Liver (tissue), 9 donors: ENCODE results near the gene IRS4. TPM values are rescaled to one million over a fixed set of nuclear protein-coding genes. Genes with fewer than 3 reads are reported as not detected.

Experiments used
- DNase-seq: peaks from one replicate; pipeline ENCODE4 v3.0.0-alpha.2; 2017; ENCODE audit warnings: low spot score
- H3K27ac ChIP-seq, 2 donors: one replicate each; pipeline ENCODE4 v1.7.0; 2013; ENCODE audit warnings: inconsistent platforms in 2 of 2, low read length in 2 of 2, control low read depth in 1 of 2, low read depth in 1 of 2, mild to moderate bottlenecking in 1 of 2
- H3K27me3 ChIP-seq, 4 donors: one replicate each; pipeline versions ENCODE4 v1.6.1 to v1.7.0; 2013; ENCODE audit warnings: low read length in 3 of 4, inconsistent platforms in 1 of 4, mild to moderate bottlenecking in 1 of 4, moderate library complexity in 1 of 4; ENCODE audit not compliant: control insufficient read depth in 4 of 4, insufficient read depth in 4 of 4
- H3K36me3 ChIP-seq, 4 donors: one replicate each; pipeline versions ENCODE4 v1.6.1 to v1.7.0; 2013; ENCODE audit warnings: low read length in 3 of 4, mild to moderate bottlenecking in 3 of 4, low read depth in 1 of 4, moderate library complexity in 1 of 4; ENCODE audit not compliant: control insufficient read depth in 4 of 4, insufficient read depth in 3 of 4
- H3K4me1 ChIP-seq, 4 donors: one replicate each; pipeline versions ENCODE4 v1.6.1 to v1.7.0; 2013; ENCODE audit warnings: low read length in 3 of 4, mild to moderate bottlenecking in 3 of 4, moderate library complexity in 1 of 4; ENCODE audit not compliant: control insufficient read depth in 4 of 4, insufficient read depth in 4 of 4
- H3K4me3 ChIP-seq, 3 donors: one replicate each; pipeline versions ENCODE4 v1.6.1 to v1.7.0; 2013; ENCODE audit warnings: low read length in 3 of 3, control low read depth in 1 of 3, low read depth in 1 of 3, mild to moderate bottlenecking in 1 of 3
- H3K9ac ChIP-seq, 2 donors: one replicate each; pipeline ENCODE4 v1.7.0; 2013; ENCODE audit warnings: low read length in 2 of 2, mild to moderate bottlenecking in 2 of 2, moderate library complexity in 2 of 2, control low read depth in 1 of 2, low read depth in 1 of 2
- H3K9me3 ChIP-seq, 4 donors: one replicate each; pipeline versions ENCODE4 v1.6.1 to v1.7.0; 2013; ENCODE audit warnings: low read length in 3 of 4; ENCODE audit not compliant: control insufficient read depth in 4 of 4
- CTCF ChIP-seq: fragments of 150-350 bp; IDR thresholded peaks from 2 replicates; pipeline ENCODE4 v1.5.1; 2017; ENCODE audit warnings: improper control_type of control experiment, low read depth, low read length; ENCODE audit not compliant: missing input control
- FOXA1 ChIP-seq: IDR thresholded peaks from 2 replicates; pipeline ENCODE4 v1.6.1; 2016; ENCODE audit warnings: antibody characterized with exemption
- FOXA2 ChIP-seq: IDR thresholded peaks from 2 replicates; pipeline ENCODE4 v1.6.1; 2016; ENCODE audit warnings: antibody characterized with exemption
- GABPA ChIP-seq, 2 donors: IDR thresholded peaks in 1 of 2; conservative IDR thresholded peaks in 1 of 2; 2 replicates each; pipeline ENCODE4 v1.6.1; 2016; ENCODE audit warnings: antibody characterized with exemption in 2 of 2, mild to moderate bottlenecking in 1 of 2, moderate library complexity in 1 of 2
- HNF4G ChIP-seq: IDR thresholded peaks from 2 replicates; pipeline ENCODE4 v1.6.1; 2016; ENCODE audit warnings: antibody characterized with exemption
- JUND ChIP-seq, 2 donors: IDR thresholded peaks; 2 replicates each; pipeline ENCODE4 v1.6.1; 2016; ENCODE audit warnings: antibody characterized with exemption in 2 of 2
- MAX ChIP-seq: IDR thresholded peaks from 2 replicates; pipeline ENCODE4 v1.6.1; 2016; ENCODE audit warnings: antibody characterized with exemption
- RAD21 ChIP-seq, 2 donors: IDR thresholded peaks; 2 replicates each; pipeline ENCODE4 v1.6.1; 2016; ENCODE audit warnings: antibody characterized with exemption in 2 of 2, mild to moderate bottlenecking in 2 of 2
- REST ChIP-seq: IDR thresholded peaks from 2 replicates; pipeline ENCODE4 v1.6.1; 2016; ENCODE audit warnings: antibody characterized with exemption, mild to moderate bottlenecking
- RXRA ChIP-seq, 2 donors: IDR thresholded peaks; 2 replicates each; pipeline ENCODE4 v1.6.1; 2017 to 2018; ENCODE audit warnings: antibody characterized with exemption in 2 of 2, mild to moderate bottlenecking in 1 of 2
- SP1 ChIP-seq: IDR thresholded peaks from 2 replicates; pipeline ENCODE4 v1.6.1; 2018; ENCODE audit warnings: antibody characterized with exemption, mild to moderate bottlenecking
- TAF1 ChIP-seq: conservative IDR thresholded peaks from 2 replicates; pipeline ENCODE4 v1.6.1; 2016; ENCODE audit warnings: antibody characterized with exemption, mild to moderate bottlenecking
- YY1 ChIP-seq: IDR thresholded peaks from 2 replicates; pipeline ENCODE4 v1.6.1; 2016; ENCODE audit warnings: antibody characterized with exemption, mild to moderate bottlenecking
- WGBS: extraction: QIAGEN DNeasy Blood & Tissue Kit; methylation state at CpG from one replicate; pipeline ENCODE4 v1.1.7; 2013; 5-methylcytosine and 5-hydroxymethylcytosine counted together
- polyA plus RNA-seq, 2 donors: library from polyadenylated mRNA; stranded (reverse) in 1 of 2; unstranded in 1 of 2; fragments of 200-250 nt in 1 of 2; fragments of >200 nt in 1 of 2; fragmentation: Nextera tagmentation in 1 of 2; extraction: Ambion mirVana in 1 of 2; gene quantifications; one replicate each; pipeline versions ENCODE4 v1.2.1 to v1.2.3, GENCODE V29; 2013 to 2015
- total RNA-seq, 2 donors: library from RNA; depleted of rRNA; stranded (reverse); fragments of >200 nt; gene quantifications; one replicate each; pipeline ENCODE4 v1.2.3, GENCODE V29; 2014
- TF ChIP-seq, protein P1 (sequence below): IDR thresholded peaks from 2 replicates; pipeline ENCODE4 v1.6.1; 2016; ENCODE audit warnings: antibody characterized with exemption
- donor health status: healthy.
- donor health status: healthy.
- donor health status: healthy.
- donor health status: healthy.
- donor health status: healthy.

The IRS4 gene
- total RNA-seq (not detected), polyA plus RNA-seq (not detected)

- Histone ChIP-seq H3K9ac (no peak within 1 kb of the TSS), H3K36me3 (no peaks in the 10 kb centered on the region), H3K9me3 (peaks cover 0 to 2% (median 0%) of the 10 kb centered on the region in 4 donors), H3K4me1 (peaks cover 2 to 8% (median 4%) of the 10 kb centered on the region in 4 donors), H3K27me3 (peaks cover 0 to 16% (median 2%) of the 10 kb centered on the region in 4 donors), H3K27ac (no peak within 1 kb of the TSS), H3K4me3 (peak within 1 kb of the TSS; percentile 23 to 36 (median 30))
- no peak for TF ChIP-seq MAX
- no peak for TF ChIP-seq FOXA2
- TF ChIP-seq YY1, result no peak
- TF ChIP-seq GABPA (IDR thresholded peaks at IDR 0.05 in 1 of 2, conservative IDR thresholded peaks at IDR 0.05 in 1 of 2), result no peak
- WGBS, result 5% methylated on average over 62 of the region's 62 CpGs
- DNase-seq, result no peak
Measured at GRCh38 chrX:108736509-108737479, at the start of gene IRS4. IRS4 (minus strand) TSS chrX:108736563.

- TF ChIP-seq HNF4G (no peak), JUND (IDR thresholded peaks at IDR 0.05) (no peak), GABPA (IDR thresholded peaks at IDR 0.05 in 1 of 2, conservative IDR thresholded peaks at IDR 0.05 in 1 of 2) (no peak), FOXA1 (no peak), REST (no peak)
- no peak overlapping the region for H3K9ac ChIP-seq
- no peak overlapping the region for H3K4me3 ChIP-seq
- H3K9me3 ChIP-seq, result no peaks in the 10 kb centered on the region
- no peaks in the 10 kb centered on the region for H3K4me1 ChIP-seq
- no peak overlapping the region for H3K27ac ChIP-seq
- no peaks in the 10 kb centered on the region for H3K36me3 ChIP-seq
- H3K27me3 ChIP-seq, result no peaks in the 10 kb centered on the region
- DNase-seq, result no peak
Measured at GRCh38 chrX:108772549-108772948, 36.2 kb upstream of the IRS4 start.

- H3K9ac ChIP-seq, result no peak overlapping the region
- 67% methylated on average over 1 of the region's 1 CpG for WGBS
- no peaks in the 10 kb centered on the region for H3K27me3 ChIP-seq
- no peaks in the 10 kb centered on the region for H3K9me3 ChIP-seq
- DNase-seq, result no peak
- TF ChIP-seq HNF4G, result no peak
- no peak for TF ChIP-seq JUND (IDR thresholded peaks at IDR 0.05)
- TF ChIP-seq SP1, result no peak
- TF ChIP-seq CTCF, result no peak
- no peak for TF ChIP-seq FOXA2
- no peak for TF ChIP-seq GABPA (IDR thresholded peaks at IDR 0.05 in 1 of 2, conservative IDR thresholded peaks at IDR 0.05 in 1 of 2)
- TF ChIP-seq, protein P1, sequence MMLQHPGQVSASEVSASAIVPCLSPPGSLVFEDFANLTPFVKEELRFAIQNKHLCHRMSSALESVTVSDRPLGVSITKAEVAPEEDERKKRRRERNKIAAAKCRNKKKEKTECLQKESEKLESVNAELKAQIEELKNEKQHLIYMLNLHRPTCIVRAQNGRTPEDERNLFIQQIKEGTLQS, result no peak
- TF ChIP-seq RAD21 (IDR thresholded peaks at IDR 0.05), result no peak
- no peak for TF ChIP-seq FOXA1
- TF ChIP-seq TAF1, result no peak
- no peak for TF ChIP-seq REST
- TF ChIP-seq RXRA (IDR thresholded peaks at IDR 0.05), result no peak
- no peak overlapping the region for H3K4me3 ChIP-seq
- H3K27ac ChIP-seq, result no peak overlapping the region
- H3K36me3 ChIP-seq, result no peaks in the 10 kb centered on the region
- no peaks in the 10 kb centered on the region for H3K4me1 ChIP-seq
Measured at GRCh38 chrX:108763559-108763958, 27.2 kb upstream of the IRS4 start.
